ENCODE results near the gene NKTR.

The NKTR gene

GRCh38 chr3:42653303-42653559 lies 52.7 kb downstream of the NKTR start:
- FAIRE-seq (no peak), DNase-seq (ENCODE audit: insufficient read length) (no peak)
- TF ChIP-seq POLR2AphosphoS5 (IDR thresholded peaks at IDR 0.05; ENCODE audit: low read depth, low read length) (no peak), POLR2A (IDR thresholded peaks at IDR 0.05; ENCODE audit: low read depth, low read length) (no peak), TAF1 (IDR thresholded peaks at IDR 0.05; ENCODE audit: borderline replicate concordance, low read depth, low read length) (no peak)

- no peak for FAIRE-seq
- DNase-seq (ENCODE audit: insufficient read length): no peak
- TF ChIP-seq POLR2A (IDR thresholded peaks at IDR 0.05; ENCODE audit: low read depth, low read length) (no peak), POLR2AphosphoS5 (IDR thresholded peaks at IDR 0.05; ENCODE audit: low read depth, low read length) (no peak), TAF1 (IDR thresholded peaks at IDR 0.05; ENCODE audit: borderline replicate concordance, low read depth, low read length) (no peak)
Measured at GRCh38 chr3:42653560-42654330, 53.3 kb downstream of the NKTR start, which contains the start of gene ZBTB47. TSS of gene ZBTB47 (plus strand) at chr3:42653697. CDS start at chr3:42658356, 4,659 bp downstream.

- DNase-seq (ENCODE audit: insufficient read length) (no peak), FAIRE-seq (no peak)
- TF ChIP-seq POLR2AphosphoS5 (IDR thresholded peaks at IDR 0.05; ENCODE audit: low read depth, low read length) (no peak), POLR2A (IDR thresholded peaks at IDR 0.05; ENCODE audit: low read depth, low read length) (no peak), TAF1 (IDR thresholded peaks at IDR 0.05; ENCODE audit: borderline replicate concordance, low read depth, low read length) (no peak)
Measured at GRCh38 chr3:42654331-42655201, 54.1 kb downstream of the NKTR start.

GRCh38 chr3:42655331-42655888 lies 54.9 kb downstream of the NKTR start:
- FAIRE-seq (no peak), DNase-seq (ENCODE audit: insufficient read length) (no peak)
- TF ChIP-seq TAF1 (IDR thresholded peaks at IDR 0.05; ENCODE audit: borderline replicate concordance, low read depth, low read length) (no peak), POLR2A (IDR thresholded peaks at IDR 0.05; ENCODE audit: low read depth, low read length) (no peak), POLR2AphosphoS5 (IDR thresholded peaks at IDR 0.05; ENCODE audit: low read depth, low read length) (no peak)

GRCh38 chr3:42655980-42656679 lies 55.6 kb downstream of the NKTR start:
- TF ChIP-seq POLR2A (IDR thresholded peaks at IDR 0.05; ENCODE audit: low read depth, low read length) (no peak), POLR2AphosphoS5 (IDR thresholded peaks at IDR 0.05; ENCODE audit: low read depth, low read length) (no peak), TAF1 (IDR thresholded peaks at IDR 0.05; ENCODE audit: borderline replicate concordance, low read depth, low read length) (no peak)
- FAIRE-seq: no peak

GRCh38 chr3:42656680-42657610 lies 56.5 kb downstream of the NKTR start:
- DNase-seq (ENCODE audit: insufficient read length) (no peak), FAIRE-seq (no peak)
- no peak for TF ChIP-seq TAF1 (IDR thresholded peaks at IDR 0.05; ENCODE audit: borderline replicate concordance, low read depth, low read length)
- no peak for TF ChIP-seq POLR2AphosphoS5 (IDR thresholded peaks at IDR 0.05; ENCODE audit: low read depth, low read length)
- no peak for TF ChIP-seq POLR2A (IDR thresholded peaks at IDR 0.05; ENCODE audit: low read depth, low read length)

More at GRCh38 chr3:42655980-42656679, 55.6 kb downstream of the NKTR start:
- DNase-seq (ENCODE audit: insufficient read length): no peak

GRCh38 chr3:42657675-42658074 lies 57.2 kb downstream of the NKTR start:
- TF ChIP-seq TAF1 (IDR thresholded peaks at IDR 0.05; ENCODE audit: borderline replicate concordance, low read depth, low read length) (no peak), POLR2AphosphoS5 (IDR thresholded peaks at IDR 0.05; ENCODE audit: low read depth, low read length) (no peak), POLR2A (IDR thresholded peaks at IDR 0.05; ENCODE audit: low read depth, low read length) (no peak)
- DNase-seq (ENCODE audit: insufficient read length): no peak
- FAIRE-seq: no peak

GRCh38 chr3:42658091-42658770 lies 57.7 kb downstream of the NKTR start:
- FAIRE-seq (no peak), DNase-seq (ENCODE audit: insufficient read length) (no peak)
- TF ChIP-seq POLR2AphosphoS5 (IDR thresholded peaks at IDR 0.05; ENCODE audit: low read depth, low read length) (no peak), POLR2A (IDR thresholded peaks at IDR 0.05; ENCODE audit: low read depth, low read length) (no peak)

GRCh38 chr3:42658771-42659390 lies 58.4 kb downstream of the NKTR start:
- TF ChIP-seq POLR2A (IDR thresholded peaks at IDR 0.05; ENCODE audit: low read depth, low read length) (no peak), POLR2AphosphoS5 (IDR thresholded peaks at IDR 0.05; ENCODE audit: low read depth, low read length) (no peak), TAF1 (IDR thresholded peaks at IDR 0.05; ENCODE audit: borderline replicate concordance, low read depth, low read length) (no peak)
- DNase-seq (ENCODE audit: insufficient read length) (no peak), FAIRE-seq (no peak)
